ENCODE measurements around the gene ASCL1. TPM values are rescaled to one million over a fixed set of nuclear protein-coding genes. Genes with fewer than 3 reads are reported as not detected.

ASCL1 gene
- total RNA-seq, 1 donor from 2014 or later: not detected

DNA sequence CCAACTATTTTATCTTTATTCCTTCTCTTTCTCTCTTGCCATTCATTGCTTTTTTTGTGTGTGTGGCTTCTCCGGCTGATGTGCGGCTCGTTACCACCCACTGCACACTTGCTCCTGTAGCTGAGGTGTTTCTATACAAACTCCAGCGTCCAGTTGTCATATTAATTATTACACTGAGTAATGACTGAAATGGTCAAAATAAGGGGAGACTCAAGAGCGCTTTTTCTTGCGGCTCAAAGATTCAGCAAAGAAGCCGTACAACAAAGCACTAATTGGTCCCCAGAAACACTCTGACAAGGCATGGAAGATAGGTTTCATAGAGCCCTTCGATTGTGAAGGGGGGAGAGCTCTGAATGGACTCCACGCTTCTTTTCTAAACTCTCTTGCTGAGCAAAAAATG is 5.6 kb upstream of the ASCL1 start:
- Mint-ChIP-seq H3K4me3 (ENCODE audit: unreplicated experiment) (no peak overlapping the region), H3K27me3 (ENCODE audit: low read depth) (peaks cover 84% of the 10 kb centered on the region), H3K36me3 (ENCODE audit: low read depth) (peaks cover 2% of the 10 kb centered on the region), H3K4me1 (ENCODE audit: low read depth) (peaks cover 3% of the 10 kb centered on the region), H3K9me3 (ENCODE audit: low read depth) (no peaks in the 10 kb centered on the region), H3K27ac (ENCODE audit: unreplicated experiment) (no peak overlapping the region)
- TF ChIP-seq, protein P1, sequence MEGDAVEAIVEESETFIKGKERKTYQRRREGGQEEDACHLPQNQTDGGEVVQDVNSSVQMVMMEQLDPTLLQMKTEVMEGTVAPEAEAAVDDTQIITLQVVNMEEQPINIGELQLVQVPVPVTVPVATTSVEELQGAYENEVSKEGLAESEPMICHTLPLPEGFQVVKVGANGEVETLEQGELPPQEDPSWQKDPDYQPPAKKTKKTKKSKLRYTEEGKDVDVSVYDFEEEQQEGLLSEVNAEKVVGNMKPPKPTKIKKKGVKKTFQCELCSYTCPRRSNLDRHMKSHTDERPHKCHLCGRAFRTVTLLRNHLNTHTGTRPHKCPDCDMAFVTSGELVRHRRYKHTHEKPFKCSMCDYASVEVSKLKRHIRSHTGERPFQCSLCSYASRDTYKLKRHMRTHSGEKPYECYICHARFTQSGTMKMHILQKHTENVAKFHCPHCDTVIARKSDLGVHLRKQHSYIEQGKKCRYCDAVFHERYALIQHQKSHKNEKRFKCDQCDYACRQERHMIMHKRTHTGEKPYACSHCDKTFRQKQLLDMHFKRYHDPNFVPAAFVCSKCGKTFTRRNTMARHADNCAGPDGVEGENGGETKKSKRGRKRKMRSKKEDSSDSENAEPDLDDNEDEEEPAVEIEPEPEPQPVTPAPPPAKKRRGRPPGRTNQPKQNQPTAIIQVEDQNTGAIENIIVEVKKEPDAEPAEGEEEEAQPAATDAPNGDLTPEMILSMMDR (IDR thresholded peaks at IDR 0.05): no peak
- DNase-seq (ENCODE audit: low spot score): no peak

DNA sequence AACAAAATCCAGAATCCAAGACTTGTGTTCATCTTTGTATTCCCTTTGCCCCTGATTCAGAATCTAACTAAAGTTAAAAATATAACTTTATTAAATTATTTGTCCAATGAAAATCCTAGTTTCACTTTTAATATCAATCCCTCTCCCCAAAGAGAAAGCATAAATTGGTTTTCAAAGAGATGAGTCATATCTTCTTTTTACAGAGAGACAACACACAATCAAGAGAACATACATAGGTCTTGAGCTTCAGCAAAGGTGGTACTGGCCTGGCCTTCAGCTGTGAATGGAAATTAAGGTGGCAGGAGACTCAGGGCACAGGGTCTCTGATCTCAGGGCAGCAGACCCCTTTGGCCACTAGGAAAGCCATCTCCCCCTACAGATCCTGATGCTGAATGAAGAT is 4.3 kb upstream of the ASCL1 start:
- TF ChIP-seq, protein P1 (IDR thresholded peaks at IDR 0.05): no peak
- Mint-ChIP-seq H3K9me3 (ENCODE audit: low read depth) (no peaks in the 10 kb centered on the region), H3K27ac (ENCODE audit: unreplicated experiment) (no peak overlapping the region), H3K4me1 (ENCODE audit: low read depth) (peaks cover 14% of the 10 kb centered on the region), H3K27me3 (ENCODE audit: low read depth) (peaks cover 83% of the 10 kb centered on the region), H3K36me3 (ENCODE audit: low read depth) (peaks cover 2% of the 10 kb centered on the region), H3K4me3 (ENCODE audit: unreplicated experiment) (no peak overlapping the region)
- no peak for DNase-seq (ENCODE audit: low spot score)

DNA sequence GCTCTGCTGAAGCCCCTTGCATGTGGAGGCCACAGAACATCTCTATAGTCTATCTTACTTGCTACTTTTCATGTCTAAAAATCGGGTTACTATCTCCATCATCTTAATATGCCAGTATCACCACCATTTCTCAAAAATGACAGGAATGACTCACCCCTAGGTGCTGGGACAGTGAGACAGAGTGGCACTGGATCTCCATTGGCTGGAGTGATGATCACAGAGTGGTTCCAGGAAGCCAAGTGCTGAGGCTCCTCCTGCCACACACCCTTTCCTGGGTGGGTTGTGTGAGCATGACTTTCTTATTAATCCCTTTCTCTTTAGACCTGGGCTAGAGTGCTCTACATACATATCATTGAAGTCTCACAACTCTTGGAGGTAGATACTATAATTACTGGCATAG is 3.3 kb upstream of the ASCL1 start:
- H3K9me3 Mint-ChIP-seq (ENCODE audit: low read depth): no peaks in the 10 kb centered on the region
- no peak overlapping the region for H3K4me3 Mint-ChIP-seq (ENCODE audit: unreplicated experiment)
- no peak overlapping the region for H3K27ac Mint-ChIP-seq (ENCODE audit: unreplicated experiment)
- TF ChIP-seq, protein P1 (IDR thresholded peaks at IDR 0.05): no peak
- peaks cover 20% of the 10 kb centered on the region for H3K4me1 Mint-ChIP-seq (ENCODE audit: low read depth)
- peaks cover 2% of the 10 kb centered on the region for H3K36me3 Mint-ChIP-seq (ENCODE audit: low read depth)
- peaks cover 86% of the 10 kb centered on the region for H3K27me3 Mint-ChIP-seq (ENCODE audit: low read depth)
- DNase-seq (ENCODE audit: low spot score): no peak

DNA sequence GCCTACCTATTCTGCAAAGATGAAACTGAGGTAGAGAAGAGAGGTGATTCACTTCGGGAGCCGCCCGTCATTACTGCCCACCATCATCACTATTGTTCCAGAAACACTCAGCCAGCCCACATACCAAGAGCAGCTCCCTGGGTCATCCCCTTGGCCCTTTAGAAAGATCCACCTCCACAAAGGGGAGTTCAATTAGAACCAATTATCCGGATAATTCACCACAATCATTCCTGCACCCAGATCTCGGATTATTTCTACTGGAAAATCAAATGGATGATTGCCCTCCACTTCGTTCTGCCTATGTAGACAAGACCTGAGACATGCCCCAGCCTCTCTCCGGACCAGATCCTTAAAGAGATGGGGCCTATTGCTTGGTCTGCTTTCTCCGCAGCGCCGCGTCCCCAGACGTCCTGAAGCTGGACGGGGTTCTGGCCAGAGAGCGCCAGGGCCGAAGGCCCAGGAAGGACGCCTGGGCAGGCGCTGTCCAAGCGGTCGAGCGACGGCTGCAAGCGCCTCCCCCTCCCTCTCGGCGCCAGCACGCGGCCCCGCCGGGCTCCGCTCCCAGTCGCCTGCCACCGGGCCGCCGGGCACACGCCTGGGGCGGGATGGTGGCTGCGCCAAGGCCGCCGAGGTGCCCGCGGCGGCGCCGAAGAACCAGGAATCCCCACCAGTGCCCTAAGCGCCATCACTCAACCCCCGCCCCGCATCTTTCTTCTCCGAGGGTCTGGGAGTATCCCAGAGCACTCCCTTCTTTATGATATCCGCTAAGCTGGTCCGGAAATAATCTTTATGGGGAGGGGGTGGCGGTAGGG is 1.3 kb upstream of the ASCL1 start:
- H3K4me1 Mint-ChIP-seq (ENCODE audit: low read depth): peaks cover 20% of the 10 kb centered on the region
- H3K9me3 Mint-ChIP-seq (ENCODE audit: low read depth): no peaks in the 10 kb centered on the region
- peaks cover 83% of the 10 kb centered on the region for H3K27me3 Mint-ChIP-seq (ENCODE audit: low read depth)
- H3K36me3 Mint-ChIP-seq (ENCODE audit: low read depth): peaks cover 4% of the 10 kb centered on the region
- TF ChIP-seq, protein P1 (IDR thresholded peaks at IDR 0.05): no peak
- no peak overlapping the region for H3K27ac Mint-ChIP-seq (ENCODE audit: unreplicated experiment)
- no peak for DNase-seq (ENCODE audit: low spot score)
- H3K4me3 Mint-ChIP-seq (ENCODE audit: unreplicated experiment): no peak overlapping the region

DNA sequence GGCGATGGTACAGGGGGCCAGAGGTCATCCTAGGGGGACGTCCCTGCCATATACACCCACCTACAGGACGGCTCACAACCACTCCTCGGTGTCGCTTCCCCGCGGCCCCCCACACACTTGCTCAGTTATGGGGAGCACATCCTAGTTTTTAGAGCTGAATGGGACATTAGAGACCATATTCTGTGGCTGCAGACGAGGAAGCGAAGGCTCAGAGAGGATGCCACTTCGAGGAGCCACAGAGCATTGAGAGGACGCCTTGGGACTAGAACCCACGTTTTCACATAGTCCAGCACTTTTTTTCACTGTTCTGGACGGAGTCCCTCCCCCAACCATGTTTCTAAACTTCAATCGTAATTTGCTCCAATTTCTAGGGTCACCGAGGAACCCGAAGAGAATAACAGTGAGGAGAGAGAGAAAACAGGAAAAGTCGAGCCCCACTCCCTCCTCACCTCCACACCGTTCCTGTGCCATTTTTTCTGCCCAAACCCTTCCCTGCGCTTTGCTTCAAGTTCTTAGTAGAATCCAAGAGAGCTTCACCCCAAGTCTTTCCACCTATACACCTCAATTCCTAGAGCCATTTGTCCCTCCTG is 641 bp upstream of the ASCL1 start:
- Mint-ChIP-seq H3K4me3 (ENCODE audit: unreplicated experiment) (peak overlapping the region; percentile 44), H3K27me3 (ENCODE audit: low read depth) (peaks cover 84% of the 10 kb centered on the region), H3K9me3 (ENCODE audit: low read depth) (no peaks in the 10 kb centered on the region), H3K4me1 (ENCODE audit: low read depth) (peaks cover 21% of the 10 kb centered on the region), H3K27ac (ENCODE audit: unreplicated experiment) (no peak overlapping the region), H3K36me3 (ENCODE audit: low read depth) (peaks cover 2% of the 10 kb centered on the region)
- DNase-seq (ENCODE audit: low spot score): no peak
- TF ChIP-seq, protein P1 (IDR thresholded peaks at IDR 0.05): no peak
